ENCODE results near the gene PDXP. TPM values are rescaled to one million over a fixed set of nuclear protein-coding genes. Genes with fewer than 3 reads are reported as not detected.
A peak's percentile ranks its signal among the peaks of the same experiment; 100 is the strongest.
"Not testable (repeated sequence)": the region's sequence is repeated elsewhere in the genome, so short reads cannot be mapped to it uniquely, and the experiment has no call there.

Gene PDXP
- total RNA-seq, 1 experiment from 2014 or later = 14.5 TPM

DNA sequence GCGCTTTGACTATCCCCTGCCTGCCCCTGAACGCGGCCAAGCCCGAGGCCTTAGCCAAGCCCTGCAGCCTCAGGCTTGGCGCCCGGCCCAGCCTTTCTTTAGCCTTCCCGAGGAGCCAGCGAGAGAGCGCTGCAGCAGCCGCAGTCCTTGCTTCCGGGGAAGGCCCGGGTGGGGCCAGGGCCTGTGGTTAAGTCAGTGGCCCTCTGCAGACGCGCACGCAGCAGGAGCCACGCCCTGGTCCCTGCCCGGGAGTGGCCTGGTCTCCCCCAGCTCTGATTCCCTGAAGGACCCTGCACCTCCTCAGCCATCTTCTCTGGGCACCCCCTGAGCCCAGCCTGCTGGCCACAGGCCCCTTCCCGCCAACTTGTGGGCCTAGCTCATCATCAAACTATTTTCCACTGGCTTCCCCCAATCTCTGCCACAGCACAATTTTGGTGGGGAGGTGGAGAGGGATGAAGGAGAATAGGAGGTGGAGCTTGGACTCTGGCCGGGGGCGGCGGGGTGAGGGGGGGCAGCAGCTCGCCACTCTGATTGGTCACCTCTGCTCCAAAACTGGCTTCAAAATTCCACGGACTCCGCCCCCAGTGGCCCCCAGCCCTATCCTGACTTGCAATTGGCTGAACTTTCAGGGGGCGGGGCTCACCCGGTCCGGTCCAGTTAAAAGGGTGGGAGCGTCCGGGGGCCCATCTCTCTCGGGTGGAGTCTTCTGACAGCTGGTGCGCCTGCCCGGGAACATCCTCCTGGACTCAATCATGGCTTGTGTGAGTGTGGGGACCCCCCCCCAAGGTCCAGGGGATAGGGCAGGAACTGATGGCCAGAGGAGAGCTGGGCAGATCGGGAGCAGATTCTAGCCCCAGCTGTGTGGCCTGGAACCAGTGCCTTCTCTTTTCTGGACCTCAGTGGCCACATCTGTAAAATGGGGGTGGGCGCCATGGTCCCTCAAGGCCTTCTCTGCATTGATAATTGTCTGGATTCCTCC lies 16.7 kb downstream of the PDXP start, which contains the start of gene LGALS1:
TSS of gene LGALS1 (plus strand) at position 686 of the 979 bp plus-strand sequence. CDS start at position 753, 67 bp downstream.
- peak; percentile 96 for DNase-seq (ENCODE audit: low read depth)

GRCh38 chr22:37675930-37676735 lies 17.6 kb downstream of the PDXP start:
- DNase-seq (ENCODE audit: low read depth) = peak; percentile 62

DNA sequence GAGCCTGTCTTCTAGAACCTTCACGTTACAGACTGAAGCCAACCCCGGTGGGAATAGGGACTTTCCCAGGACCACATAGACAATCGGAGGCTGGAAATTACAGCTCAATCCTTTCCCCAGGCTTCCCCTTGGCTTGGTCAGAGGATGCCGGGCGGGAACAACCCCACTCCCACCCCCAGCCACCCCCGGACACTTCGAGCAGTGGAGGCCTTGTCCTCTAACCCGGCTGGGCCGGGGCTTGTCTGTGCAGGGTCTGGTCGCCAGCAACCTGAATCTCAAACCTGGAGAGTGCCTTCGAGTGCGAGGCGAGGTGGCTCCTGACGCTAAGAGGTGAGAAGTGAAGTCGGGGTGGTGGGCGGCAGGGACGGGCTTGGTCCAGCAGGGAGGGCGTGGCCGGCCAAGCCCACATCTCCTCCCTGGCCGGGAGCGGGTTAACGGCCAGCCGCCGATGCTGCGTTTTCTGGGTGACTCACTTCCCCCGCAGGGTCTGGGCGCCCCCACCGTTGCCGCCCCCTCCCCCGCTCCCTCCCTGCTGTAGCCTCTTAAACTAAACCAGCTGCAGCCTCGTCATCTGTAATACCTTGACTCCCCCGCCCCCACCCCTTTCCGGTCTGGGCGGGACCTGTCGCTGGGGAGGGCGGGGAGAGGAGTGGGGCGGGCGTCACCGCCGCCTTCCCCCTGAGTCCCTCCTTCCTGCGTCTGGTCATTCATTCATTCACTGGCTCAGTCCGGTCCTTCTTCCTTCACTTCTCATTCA lies 18.4 kb downstream of the PDXP start:
- peak; percentile 97 for DNase-seq (ENCODE audit: low read depth)

DNA sequence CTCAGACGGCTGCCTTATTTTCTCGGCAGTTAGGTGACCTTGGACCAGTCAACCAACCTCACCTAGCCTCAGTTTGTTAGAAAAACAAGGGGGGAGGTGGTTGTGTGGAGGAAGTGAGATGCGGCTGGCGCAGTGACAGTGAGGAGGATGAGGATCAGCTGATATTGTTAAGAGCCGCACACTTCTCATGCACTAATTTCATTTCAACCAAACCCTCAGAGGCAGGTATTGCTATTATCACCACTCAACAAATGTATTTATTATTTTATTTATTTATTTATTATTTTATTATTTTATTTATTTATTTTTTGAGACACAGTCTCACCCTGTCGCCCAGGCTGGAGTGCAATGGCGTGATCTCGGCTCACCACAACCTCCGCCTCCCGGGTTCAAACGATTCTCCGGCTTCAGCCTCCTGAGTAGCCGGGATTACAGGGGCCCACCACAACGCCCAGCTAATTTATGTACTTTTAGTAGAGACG lies 19.0 kb downstream of the PDXP start:
- DNase-seq (ENCODE audit: low read depth) = no peak

- no peak for DNase-seq (ENCODE audit: low read depth)
Observed at GRCh38 chr22:37678372-37678771, 19.8 kb downstream of the PDXP start.

DNA sequence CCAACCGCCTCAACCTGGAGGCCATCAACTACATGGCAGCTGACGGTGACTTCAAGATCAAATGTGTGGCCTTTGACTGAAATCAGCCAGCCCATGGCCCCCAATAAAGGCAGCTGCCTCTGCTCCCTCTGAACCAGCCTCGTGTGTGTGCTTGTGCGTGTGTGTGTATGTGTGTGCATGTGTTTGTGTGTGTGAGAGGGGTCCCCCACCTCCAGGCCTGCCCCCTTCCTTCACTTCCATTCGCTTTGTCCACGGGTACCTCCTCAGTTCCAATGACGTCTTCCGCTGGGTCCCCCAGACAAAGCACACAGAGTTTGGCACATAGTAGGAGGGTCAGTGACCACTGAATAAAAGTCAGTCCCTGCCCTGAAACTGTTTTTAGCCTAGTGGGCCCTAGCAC lies 21.1 kb downstream of the PDXP start:
- no peak for DNase-seq (ENCODE audit: low read depth)

DNA sequence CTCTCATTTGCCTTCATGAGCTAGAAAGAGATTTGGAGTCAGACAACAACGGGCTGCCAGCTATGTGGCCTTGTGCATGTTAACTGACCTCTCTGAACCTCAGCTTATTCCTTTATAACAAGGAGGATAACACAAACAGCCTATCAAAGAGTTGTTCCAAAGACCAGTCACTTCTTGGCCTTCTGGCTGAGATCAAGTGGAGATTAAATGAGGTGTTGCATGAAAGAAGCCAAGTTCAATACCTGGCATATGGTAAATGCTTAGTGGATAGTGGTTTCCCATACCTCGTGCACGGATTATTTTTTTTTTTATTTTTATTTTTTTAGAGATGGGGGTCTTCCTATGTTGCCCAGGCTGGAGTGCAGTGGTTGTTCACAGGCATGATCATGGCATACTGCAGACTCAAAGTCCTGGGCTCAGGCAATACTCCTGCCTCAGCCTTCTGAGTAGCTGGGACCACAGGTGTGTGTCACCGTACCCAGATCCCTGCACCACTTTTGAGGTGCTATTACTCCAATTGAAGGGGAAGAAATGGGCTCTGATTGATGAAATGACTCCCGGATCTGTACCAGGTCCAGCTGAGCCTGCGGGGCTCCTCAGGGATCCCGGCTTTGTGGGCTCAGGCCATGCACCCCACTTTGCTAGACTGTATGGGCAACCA lies 21.8 kb downstream of the PDXP start:
- peak; percentile 40 for DNase-seq (ENCODE audit: low read depth)

DNA sequence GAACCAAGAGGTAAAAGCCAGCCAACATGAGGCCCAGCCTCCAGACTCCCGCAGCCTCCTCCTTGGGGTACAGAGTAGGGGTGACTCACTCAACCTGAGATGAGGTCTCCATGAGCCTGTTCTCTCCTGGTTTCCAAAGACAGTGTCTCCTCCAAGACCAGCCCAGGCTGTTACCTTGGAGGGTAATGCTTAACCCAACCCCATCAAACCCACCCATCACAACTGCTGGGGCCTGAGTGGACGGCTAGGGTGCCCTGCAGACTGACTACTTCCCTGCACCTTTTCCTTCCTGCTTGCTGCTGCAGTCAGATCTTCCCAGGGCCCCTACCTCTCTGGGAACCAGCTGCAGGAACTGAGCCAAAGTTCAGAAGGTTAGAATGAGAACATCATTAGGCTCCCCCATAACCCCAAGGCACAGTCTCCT lies 22.5 kb downstream of the PDXP start:
- peak; percentile 66 for DNase-seq (ENCODE audit: low read depth)

DNA sequence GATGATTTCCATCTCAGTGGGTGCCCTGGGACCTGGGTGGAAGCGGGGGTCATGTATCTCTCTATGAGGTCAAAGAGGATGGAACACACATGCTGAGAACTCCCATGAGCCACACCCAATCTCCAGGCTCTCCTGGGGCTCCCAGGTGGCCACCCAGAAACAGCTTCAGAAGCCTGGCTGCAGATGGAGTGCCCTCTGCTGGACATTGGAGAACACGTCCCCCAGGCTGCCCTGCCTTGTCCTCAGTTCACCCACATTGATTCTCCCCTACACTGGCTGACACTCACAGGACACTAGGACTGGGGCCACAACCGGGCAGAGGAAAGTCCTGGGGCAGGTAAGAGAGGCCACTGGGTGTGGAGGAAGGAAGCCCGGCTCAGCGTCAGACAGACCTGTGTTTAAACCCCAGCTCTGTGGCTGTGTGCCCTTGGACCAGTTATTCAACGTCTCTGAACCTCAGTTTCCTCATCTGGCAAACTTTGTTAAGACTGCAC lies 23.1 kb downstream of the PDXP start:
- DNase-seq (ENCODE audit: low read depth) = peak; percentile 80

GRCh38 chr22:37684803-37685615 lies 26.5 kb downstream of the PDXP start:
- DNase-seq (ENCODE audit: low read depth) = peak; percentile 75

GRCh38 chr22:37686002-37686982 lies 27.8 kb downstream of the PDXP start, which contains the start of gene NOL12:
TSS of gene NOL12 (plus strand) at chr22:37686343. CDS start at chr22:37686393, 50 bp downstream.
- peak; percentile 86 for DNase-seq (ENCODE audit: low read depth)

- no peak for DNase-seq (ENCODE audit: low read depth)
Observed at GRCh38 chr22:37690407-37690806, 31.9 kb downstream of the PDXP start.

GRCh38 chr22:37690901-37691504 lies 32.5 kb downstream of the PDXP start:
- no peak for DNase-seq (ENCODE audit: low read depth)

DNA sequence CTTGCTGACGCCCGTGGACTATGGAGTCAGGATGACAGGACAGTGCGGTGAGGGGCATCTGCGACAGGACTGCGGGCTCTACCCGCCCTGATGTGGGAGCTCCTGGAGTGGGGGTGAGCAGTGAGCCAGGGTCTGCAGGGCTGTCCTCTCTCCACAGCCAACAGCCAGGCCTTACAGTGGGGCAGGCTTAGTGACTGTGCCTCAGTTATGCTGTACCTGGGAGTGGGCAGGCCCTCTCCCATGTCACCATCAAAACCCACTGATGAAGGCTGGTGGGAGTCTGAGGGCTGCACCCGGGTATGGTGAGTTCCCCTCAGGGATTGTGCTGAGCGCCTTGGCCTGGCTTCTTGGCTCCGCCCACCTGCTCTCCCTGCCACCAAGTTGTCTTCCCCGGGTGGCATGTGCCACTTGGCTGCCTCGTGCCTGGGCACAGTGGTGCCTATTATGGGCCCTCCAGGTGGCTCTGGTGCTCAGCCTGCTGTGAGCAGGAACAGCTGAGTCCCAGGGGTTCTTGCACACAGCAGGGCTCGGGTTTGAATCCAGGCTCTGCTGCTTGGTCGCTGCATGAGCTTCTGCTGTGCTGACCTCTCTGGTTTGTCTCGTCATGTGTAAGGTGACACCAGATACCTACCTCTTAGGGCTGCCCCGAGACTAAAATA lies 34.2 kb downstream of the PDXP start:
- no peak for DNase-seq (ENCODE audit: low read depth)

- DNase-seq (ENCODE audit: low read depth) = not testable (repeated sequence)
Observed at GRCh38 chr22:37694131-37694530, 35.6 kb downstream of the PDXP start.

- not testable (repeated sequence) for DNase-seq (ENCODE audit: low read depth)
Observed at GRCh38 chr22:37696260-37696656, 37.7 kb downstream of the PDXP start.

Data from RPMI7951 (cell line).